Endothelial cell of umbilical vein (primary cell): Measurements from ENCODE around the gene CXXC5. TPM values are rescaled to one million over a fixed set of nuclear protein-coding genes. Genes with fewer than 3 reads are reported as not detected.

Experiments used
- BruUV-seq: library from RNA; stranded (reverse); fragments of 400-500 nt; replicated peaks from 2 replicates; lab custom pipeline; 2021; lab: Mats Ljungman, UMichigan
- CTCF ChIA-PET: fragments of 300-600, 350-600 bp; sonication (Branson Sonifier 250); formaldehyde crosslinking; loops from one replicate; lab custom pipeline; 2021; ENCODE audit warnings: antibody characterized with exemption, inconsistent platforms; lab: Charles Lee
- POLR2A ChIA-PET: fragments of 300-600, 350-600 bp; sonication (Branson Sonifier 250); formaldehyde crosslinking; loops from one replicate; lab custom pipeline; 2021; ENCODE audit warnings: antibody characterized with exemption, inconsistent platforms; lab: Charles Lee
- DNase-seq: peaks from one replicate; pipeline ENCODE4 v3.0.0-alpha.2; 2011; ENCODE audit warnings: low read depth, low spot score
- FAIRE-seq: peaks from 2 replicates; lab custom pipeline; 2011; peaks lifted over from hg19 to GRCh38; lab: Jason Lieb, UNC
- H2AFZ ChIP-seq: 2 replicates; pipeline ENCODE4 v1.6.0; 2012; ENCODE audit warnings: low read depth, low read length, control low read depth, inconsistent platforms
- H3K27ac ChIP-seq: 2 replicates; pipeline ENCODE4 v1.5.1; 2011; ENCODE audit warnings: low read depth, mild to moderate bottlenecking, control low read depth, low read length, moderate library complexity; ENCODE audit not compliant: insufficient read depth
- H3K27me3 ChIP-seq, 2 experiments: 2 replicates each; pipeline versions ENCODE4 v1.6.0 to v1.6.1; 2011; ENCODE audit warnings: low read length in 2 of 2, mixed read lengths in 1 of 2; ENCODE audit not compliant: control insufficient read depth in 2 of 2, insufficient read depth in 2 of 2
- H3K36me3 ChIP-seq, 2 experiments: 2 replicates in 1 of 2; 3 replicates in 1 of 2; pipeline ENCODE4 v1.5.1; 2011; ENCODE audit warnings: low read length in 2 of 2, mild to moderate bottlenecking in 1 of 2, moderate library complexity in 1 of 2; ENCODE audit not compliant: control insufficient read depth in 2 of 2, insufficient read depth in 2 of 2; ENCODE audit errors: extremely low read depth in 1 of 2
- H3K4me1 ChIP-seq: 3 replicates; pipeline ENCODE4 v1.5.1; 2011; ENCODE audit warnings: mild to moderate bottlenecking, low read length; ENCODE audit not compliant: control insufficient read depth, insufficient read depth; ENCODE audit errors: extremely low read depth
- H3K4me2 ChIP-seq: 2 replicates; pipeline ENCODE4 v1.6.1; 2011; ENCODE audit warnings: low read length, control low read depth, mixed read lengths; ENCODE audit not compliant: insufficient read depth
- H3K4me3 ChIP-seq, 3 experiments: fragments of 200-600 bp in 1 of 3; sonication (generic), shearing (Covaris generic) in 1 of 3; replicated peaks in 1 of 3; 2 replicates each; pipeline ENCODE4 v1.5.1; 2011 to 2016; ENCODE audit warnings: control low read depth in 3 of 3, low read length in 3 of 3, mild to moderate bottlenecking in 2 of 3, inconsistent platforms in 1 of 3, low read depth in 1 of 3, moderate library complexity in 1 of 3; ENCODE audit not compliant: insufficient read depth in 1 of 3
- H3K79me2 ChIP-seq: 2 replicates; pipeline ENCODE4 v1.6.0; 2012; ENCODE audit warnings: low read length, inconsistent platforms; ENCODE audit not compliant: control insufficient read depth, insufficient read depth
- H3K9ac ChIP-seq: replicated peaks from 2 replicates; pipeline ENCODE3; 2011; ENCODE audit warnings: low read length, control low read depth; ENCODE audit not compliant: insufficient read depth; ENCODE audit errors: extremely low read depth
- H3K9me1 ChIP-seq: replicated peaks from 3 replicates; pipeline ENCODE4 v1.6.0; 2011; ENCODE audit warnings: mild to moderate bottlenecking, low read length; ENCODE audit not compliant: control insufficient read depth, insufficient read depth; ENCODE audit errors: extremely low read depth
- H3K9me3 ChIP-seq: replicated peaks from 2 replicates; pipeline ENCODE4 v1.5.1; 2012; ENCODE audit warnings: low read length, inconsistent platforms; ENCODE audit not compliant: control insufficient read depth, insufficient read depth
- H4K20me1 ChIP-seq: replicated peaks from 2 replicates; pipeline ENCODE3; 2011; ENCODE audit warnings: mild to moderate bottlenecking, low read length; ENCODE audit not compliant: control insufficient read depth, insufficient read depth; ENCODE audit errors: extremely low read depth
- CTCF ChIP-seq, 2 donors: IDR thresholded peaks; 1 replicate in 1 of 2; 2 replicates in 1 of 2; pipeline ENCODE4 v1.5.1; 2011; ENCODE audit warnings: low read length in 2 of 2, mild to moderate bottlenecking in 2 of 2, moderate library complexity in 2 of 2, control low read depth in 1 of 2, inconsistent platforms in 1 of 2, low read depth in 1 of 2; ENCODE audit not compliant: insufficient read depth in 1 of 2; ENCODE audit errors: extremely low read depth in 1 of 2
- FOS ChIP-seq: IDR thresholded peaks from 2 replicates; pipeline ENCODE4 v1.6.1; 2011; ENCODE audit warnings: mild to moderate bottlenecking, low read length, moderate library complexity, borderline replicate concordance; ENCODE audit not compliant: insufficient read depth
- POLR2A ChIP-seq: IDR thresholded peaks from 2 replicates; pipeline ENCODE4 v1.6.1; 2012; ENCODE audit warnings: low read depth, mild to moderate bottlenecking, control low read depth, low read length
- POLR2AphosphoS5 ChIP-seq: IDR thresholded peaks from 2 replicates; pipeline ENCODE4 v1.6.1; 2012; ENCODE audit warnings: low read depth, mild to moderate bottlenecking, control low read depth, low read length, moderate library complexity; ENCODE audit not compliant: insufficient read depth
- dilution Hi-C: fragments of 300-500 bp; cut with MboI; formaldehyde crosslinking; loops from one replicate; pipeline ENCODE4 v1.15.0; 2019; ENCODE audit warnings: low sequenced_read_pairs; ENCODE audit not compliant: extremely low pct_ligation_motif_present
- intact Hi-C: fragments of 100-400 bp; cut with micrococcal nuclease; formaldehyde crosslinking; loops from one replicate; pipeline ENCODE4 v1.10.0; 2022
- polyA plus RNA-seq, 4 experiments: library from polyadenylated mRNA; depleted of rRNA in 3 of 4; stranded (reverse) in 3 of 4; unstranded in 1 of 4; fragments of >200 nt; gene quantifications; 2 replicates each; pipeline versions ENCODE4 v1.2.1 to v1.2.3, GENCODE V29; 2011 to 2012; ENCODE audit warnings: missing spikeins in 1 of 4
- total RNA-seq: library from RNA; stranded (reverse); gene quantifications from 2 replicates; pipeline ENCODE4 v1.2.3, GENCODE V29; 2021

Gene CXXC5
- total and polyA plus RNA-seq, 2 donors (not counting 3 experiments of a cell fraction or from before 2014, with no cell fraction given) = 2.7 to 5.5 TPM

GRCh38 chr5:139658501-139658927 lies 10.4 kb downstream of the CXXC5 start:
- intact Hi-C loops = no loop called here
- Histone ChIP-seq H3K4me2 (no peak overlapping the region), H4K20me1 (no peaks in the 10 kb centered on the region), H3K27ac (no peak overlapping the region), H3K27me3 (no peaks in the 10 kb centered on the region), H3K9me1 (no peaks in the 10 kb centered on the region), H3K9ac (no peak overlapping the region), H3K79me2 (no peaks in the 10 kb centered on the region), H3K36me3 (no peaks in the 10 kb centered on the region), H2AFZ (peak overlapping the region; percentile 1), H3K4me1 (peaks cover 36% of the 10 kb centered on the region), H3K4me3 (no peak overlapping the region), H3K9me3 (no peaks in the 10 kb centered on the region)
- no TSS peak for BruUV-seq
- dilution Hi-C loops = no loop called here
- ChIA-PET CTCF (interaction anchor here (0.8 to 5.4 kb wide), 5 partner anchors 10 to 107 kb away, joined by 3 to 33 read pairs (median 6); partner anchors contain the start of gene CXXC5), POLR2A (interaction anchor here (0.6 kb wide), 1 partner anchor 21 kb away, joined by 7 read pairs; no protein-coding TSS in a partner anchor)
- FAIRE-seq (no peak), DNase-seq (peak; percentile 59)
- TF ChIP-seq CTCF (IDR thresholded peaks at IDR 0.05; ENCODE audit: extremely low read depth in 1 of 2, insufficient read depth in 1 of 2, low read depth in 1 of 2, low read length in 2 of 2) (no peak), FOS (peak; percentile 43), POLR2AphosphoS5 (no peak), POLR2A (no peak)
